ENCODE results near the gene DDX31. TPM values are rescaled to one million over a fixed set of nuclear protein-coding genes. Genes with fewer than 3 reads are reported as not detected.
A peak's percentile ranks its signal among the peaks of the same experiment; 100 is the strongest.

The DDX31 gene
- total RNA-seq, 4 donors from 2014 or later: 33.4 to 44.1 (median 36.0) TPM

DNA sequence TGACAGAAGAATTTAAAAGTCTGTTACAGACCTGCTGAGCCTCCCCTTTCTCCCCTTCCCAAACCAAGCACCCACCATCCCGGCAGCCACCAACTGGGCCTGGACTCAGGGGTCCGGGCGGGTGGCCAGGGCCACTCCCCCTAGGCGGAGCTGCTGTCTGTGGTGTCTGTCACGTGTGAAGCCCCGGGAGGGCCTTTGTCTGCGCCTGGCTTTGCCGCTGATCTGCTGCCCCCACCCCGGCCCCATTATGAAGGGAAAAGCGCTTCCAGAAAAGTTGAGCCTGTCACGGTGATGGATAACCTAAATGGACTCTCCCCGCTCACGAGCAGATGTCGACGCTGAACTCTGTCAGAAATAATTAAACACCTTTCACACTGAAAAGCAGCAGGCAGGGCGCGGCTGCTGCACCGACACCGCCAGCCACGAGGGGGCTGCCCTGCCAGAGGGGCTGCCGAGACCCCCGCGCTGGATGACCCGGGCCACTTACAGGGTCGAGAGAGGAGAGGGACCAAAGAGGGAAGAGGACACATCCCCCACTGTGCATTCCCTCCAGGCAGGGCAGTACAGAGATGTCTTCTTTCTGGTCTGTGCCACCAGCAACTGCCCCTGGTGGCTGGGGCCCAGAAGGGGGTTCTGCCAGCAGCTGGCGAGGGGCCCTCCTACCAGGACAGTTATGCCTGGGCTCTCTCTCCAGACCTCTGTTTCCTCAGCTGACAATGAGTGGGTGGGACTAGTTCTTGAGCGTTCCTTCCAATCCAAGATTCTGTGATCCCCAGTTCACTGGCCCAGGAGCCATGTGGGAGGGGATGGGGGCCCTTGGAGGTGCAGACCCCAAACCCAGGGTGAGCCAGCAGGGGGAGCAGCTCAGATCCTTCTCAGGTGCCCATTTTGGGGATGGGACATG is 123.4 kb downstream of the DDX31 start:
- Histone ChIP-seq H3K4me3 (replicated peaks in 1 of 3) (no peak overlapping the region), H3K9me3 (no peaks in the 10 kb centered on the region), H3K36me3 (no peaks in the 10 kb centered on the region), H3K4me1 (peaks cover 9 to 13% of the 10 kb centered on the region in 2 donors), H3K27ac (no peak overlapping the region), H3K27me3 (no peaks in the 10 kb centered on the region)
- TF ChIP-seq POLR2A (IDR thresholded peaks at IDR 0.05): no peak
- TF ChIP-seq, protein P1, sequence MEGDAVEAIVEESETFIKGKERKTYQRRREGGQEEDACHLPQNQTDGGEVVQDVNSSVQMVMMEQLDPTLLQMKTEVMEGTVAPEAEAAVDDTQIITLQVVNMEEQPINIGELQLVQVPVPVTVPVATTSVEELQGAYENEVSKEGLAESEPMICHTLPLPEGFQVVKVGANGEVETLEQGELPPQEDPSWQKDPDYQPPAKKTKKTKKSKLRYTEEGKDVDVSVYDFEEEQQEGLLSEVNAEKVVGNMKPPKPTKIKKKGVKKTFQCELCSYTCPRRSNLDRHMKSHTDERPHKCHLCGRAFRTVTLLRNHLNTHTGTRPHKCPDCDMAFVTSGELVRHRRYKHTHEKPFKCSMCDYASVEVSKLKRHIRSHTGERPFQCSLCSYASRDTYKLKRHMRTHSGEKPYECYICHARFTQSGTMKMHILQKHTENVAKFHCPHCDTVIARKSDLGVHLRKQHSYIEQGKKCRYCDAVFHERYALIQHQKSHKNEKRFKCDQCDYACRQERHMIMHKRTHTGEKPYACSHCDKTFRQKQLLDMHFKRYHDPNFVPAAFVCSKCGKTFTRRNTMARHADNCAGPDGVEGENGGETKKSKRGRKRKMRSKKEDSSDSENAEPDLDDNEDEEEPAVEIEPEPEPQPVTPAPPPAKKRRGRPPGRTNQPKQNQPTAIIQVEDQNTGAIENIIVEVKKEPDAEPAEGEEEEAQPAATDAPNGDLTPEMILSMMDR (IDR thresholded peaks at IDR 0.05): peak in 1 of 6 experiments; percentile 22
- WGBS, 2 donors: 9 to 15% methylated on average over 6 to 21 of the region's 27 CpGs
- DNase-seq: peak; percentile 49 to 58
- intact Hi-C loops (cut with DNase I): no loop called here

DNA sequence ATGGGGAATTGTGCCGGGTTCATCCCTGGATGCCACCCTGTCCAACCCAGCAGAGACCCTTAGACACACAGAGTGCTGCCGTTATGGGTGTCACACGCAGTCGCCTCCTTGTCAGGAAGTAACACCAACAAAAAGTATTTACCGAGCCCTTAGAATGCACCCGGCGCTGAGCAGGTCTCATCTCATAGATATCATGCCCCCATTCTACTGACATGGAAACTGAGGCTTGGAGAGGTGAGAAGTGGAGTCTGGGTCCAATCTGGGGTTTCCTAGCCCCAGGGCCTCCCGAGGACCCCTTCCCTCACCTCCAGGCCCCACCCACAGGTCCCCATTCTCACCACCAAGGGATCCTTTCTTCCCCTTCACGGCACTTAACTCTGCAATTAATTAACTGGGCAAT is 124.2 kb downstream of the DDX31 start:
- Histone ChIP-seq H3K27ac (no peak overlapping the region), H3K36me3 (no peaks in the 10 kb centered on the region), H3K27me3 (no peaks in the 10 kb centered on the region), H3K4me3 (replicated peaks in 1 of 3) (no peak overlapping the region), H3K4me1 (peaks cover 9 to 13% of the 10 kb centered on the region in 2 donors), H3K9me3 (no peaks in the 10 kb centered on the region)
- 77 to 88% methylated on average over 9 of the region's 9 CpGs for WGBS, 2 donors
- DNase-seq: no peak
- intact Hi-C loops (cut with DNase I): no loop called here
- TF ChIP-seq, protein P1 (IDR thresholded peaks at IDR 0.05): no peak
- no peak for TF ChIP-seq POLR2A (IDR thresholded peaks at IDR 0.05)

DNA sequence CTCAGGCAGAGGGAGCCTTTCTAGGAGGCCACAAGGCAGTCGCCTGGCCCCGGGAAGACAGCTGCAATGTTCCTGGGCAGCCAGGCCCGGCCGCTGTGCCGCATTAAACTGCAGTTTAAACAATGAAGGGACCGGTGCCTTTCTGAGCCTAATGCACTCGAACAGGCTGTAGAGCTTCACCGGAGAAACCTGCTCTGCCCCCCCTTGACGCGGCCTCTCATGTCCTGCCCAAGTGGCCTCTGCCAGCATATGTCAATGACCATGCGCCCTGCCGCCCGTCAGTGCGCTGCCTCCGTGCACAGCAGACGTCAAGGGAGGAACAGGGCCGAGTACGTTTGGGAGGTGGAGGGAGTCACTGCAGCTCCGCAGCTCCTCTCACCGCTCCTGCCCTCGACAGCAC is 125.8 kb downstream of the DDX31 start:
- H3K9me3 ChIP-seq: no peaks in the 10 kb centered on the region
- no peaks in the 10 kb centered on the region for H3K27me3 ChIP-seq
- H3K4me3 ChIP-seq (replicated peaks in 1 of 3): no peak overlapping the region
- H3K4me1 ChIP-seq: peaks cover 9 to 13% of the 10 kb centered on the region in 2 donors
- H3K27ac ChIP-seq: no peak overlapping the region
- DNase-seq: peak; percentile 88 to 93
- TF ChIP-seq, protein P1 (IDR thresholded peaks at IDR 0.05): no peak
- TF ChIP-seq POLR2A (IDR thresholded peaks at IDR 0.05): peak in 1 of 2 donors; percentile 20
- H3K36me3 ChIP-seq: no peaks in the 10 kb centered on the region
- 20 to 30% methylated on average over 21 of the region's 21 CpGs for WGBS, 2 donors
- intact Hi-C loops (cut with DNase I): no loop called here

DNA sequence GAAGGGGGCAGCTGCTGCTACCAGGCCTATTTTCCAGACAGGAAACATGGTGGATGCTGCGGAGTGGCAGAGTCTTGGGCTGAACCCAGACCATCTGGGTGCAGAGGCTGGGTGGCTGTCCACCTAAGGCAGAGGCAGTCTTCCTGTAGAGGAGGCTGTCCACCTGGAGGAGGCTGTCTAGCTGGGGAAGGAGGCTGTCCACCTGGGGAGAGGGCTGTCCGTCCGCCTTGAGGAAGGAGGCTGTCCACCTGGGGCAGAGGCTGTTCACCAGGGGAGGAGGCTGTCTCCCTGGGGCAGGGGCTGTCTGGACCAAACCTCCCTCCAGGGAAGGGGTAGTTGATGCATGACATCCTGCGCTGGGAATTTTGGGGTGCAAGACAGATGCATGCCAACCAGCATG is 126.5 kb downstream of the DDX31 start:
- H3K4me1 ChIP-seq: peaks cover 9 to 13% of the 10 kb centered on the region in 2 donors
- intact Hi-C loops (cut with DNase I): no loop called here
- WGBS, 2 donors: 86 to 100% methylated on average over 1 to 4 of the region's 4 CpGs
- no peaks in the 10 kb centered on the region for H3K27me3 ChIP-seq
- H3K4me3 ChIP-seq (replicated peaks in 1 of 3): no peak overlapping the region
- no peaks in the 10 kb centered on the region for H3K36me3 ChIP-seq
- TF ChIP-seq, protein P1 (IDR thresholded peaks at IDR 0.05): no peak
- no peak for TF ChIP-seq POLR2A (IDR thresholded peaks at IDR 0.05)
- no peaks in the 10 kb centered on the region for H3K9me3 ChIP-seq
- H3K27ac ChIP-seq: no peak overlapping the region
- no peak for DNase-seq

Other genes with a start within 250 kb of the DDX31 start
- gene BARHL1, start 87.4 kb downstream of the DDX31 start, total RNA-seq: not detected
- gene GTF3C4, start 481 bp upstream of the DDX31 start, total RNA-seq: 10 to 100 TPM; 20.5 to 25.0 (median 22.1) TPM
- gene AK8, start 208.3 kb upstream of the DDX31 start, total RNA-seq: 1 to 10 TPM; 5.4 to 9.9 (median 8.0) TPM
- gene SPACA9, start 208.9 kb upstream of the DDX31 start, total RNA-seq: 10 to 100 TPM; 14.6 to 22.3 (median 19.0) TPM

All from thyroid gland (tissue), 4 donors.